Stimulated activated CD4-positive, alpha-beta T cell treated with anti-CD3 and anti-CD28 coated beads, Interleukin-4, amount 100 ng/mL, for 1 hour (primary cell): ENCODE measurements around the gene PSME1.

ENCODE experiments used
- DNase-seq: peaks from one replicate; pipeline ENCODE4 v3.0.0-alpha.2; 2020

PSME1 gene

DNA sequence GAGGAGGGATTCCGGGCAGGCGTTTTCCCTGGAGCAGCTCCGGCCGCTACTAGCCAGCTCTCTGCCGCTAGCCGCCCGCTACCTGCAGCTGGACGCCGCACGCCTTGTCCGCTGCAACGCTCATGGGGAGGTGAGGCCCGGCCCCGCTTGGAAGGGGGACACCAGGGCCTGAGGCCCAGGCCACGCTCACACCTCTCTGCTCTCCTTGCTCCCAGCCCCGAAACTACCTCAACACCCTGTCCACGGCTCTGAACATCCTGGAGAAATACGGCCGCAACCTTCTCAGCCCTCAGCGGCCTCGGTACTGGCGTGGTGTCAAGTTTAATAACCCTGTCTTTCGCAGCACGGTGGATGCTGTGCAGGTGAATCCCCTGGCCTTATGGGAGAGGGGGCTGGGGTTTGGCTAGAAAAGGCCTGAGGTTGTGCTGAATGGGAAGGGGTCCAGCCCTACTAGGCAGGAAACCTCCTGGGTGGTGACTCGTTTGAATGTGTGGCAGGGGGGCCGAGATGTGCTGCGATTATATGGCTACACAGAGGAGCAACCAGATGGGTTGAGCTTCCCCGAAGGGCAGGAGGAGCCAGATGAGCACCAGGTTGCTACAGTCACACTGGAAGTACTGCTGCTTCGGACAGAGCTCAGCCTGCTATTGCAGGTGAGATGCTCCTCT, 11.9 kb downstream of the PSME1 start:
- DNase-seq, result no peak

DNA sequence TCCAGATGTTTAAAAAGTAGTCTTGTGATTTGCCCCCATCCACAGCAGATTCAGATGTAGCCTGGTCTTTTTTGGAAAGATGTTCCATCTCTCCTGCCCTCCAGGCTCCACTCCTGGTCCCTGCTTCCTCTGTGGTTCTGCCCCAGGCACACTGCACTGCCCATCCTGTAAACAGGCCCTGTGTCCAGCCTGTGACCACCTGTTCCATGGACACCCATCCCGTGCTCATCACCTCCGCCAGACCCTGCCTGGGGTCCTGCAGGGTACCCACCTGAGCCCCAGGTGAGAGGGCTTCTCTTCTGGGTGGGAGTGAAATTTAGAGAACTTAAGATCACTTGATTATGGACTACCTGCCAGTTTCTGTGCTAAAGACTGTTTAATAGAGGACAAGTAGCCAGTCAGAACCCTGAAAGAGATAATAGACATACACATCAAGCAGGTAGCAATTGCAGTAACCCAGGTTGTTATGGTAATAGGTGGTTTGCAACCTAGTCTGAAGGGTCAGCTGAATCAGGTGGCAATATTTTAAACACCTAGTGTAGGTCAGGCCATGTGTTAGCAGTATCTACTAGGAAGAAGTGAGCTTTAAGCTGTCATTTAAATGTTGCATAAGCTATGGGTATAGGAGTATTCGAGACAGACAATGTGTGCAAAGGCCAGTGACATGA, 13.4 kb downstream of the PSME1 start:
- no peak for DNase-seq

DNA sequence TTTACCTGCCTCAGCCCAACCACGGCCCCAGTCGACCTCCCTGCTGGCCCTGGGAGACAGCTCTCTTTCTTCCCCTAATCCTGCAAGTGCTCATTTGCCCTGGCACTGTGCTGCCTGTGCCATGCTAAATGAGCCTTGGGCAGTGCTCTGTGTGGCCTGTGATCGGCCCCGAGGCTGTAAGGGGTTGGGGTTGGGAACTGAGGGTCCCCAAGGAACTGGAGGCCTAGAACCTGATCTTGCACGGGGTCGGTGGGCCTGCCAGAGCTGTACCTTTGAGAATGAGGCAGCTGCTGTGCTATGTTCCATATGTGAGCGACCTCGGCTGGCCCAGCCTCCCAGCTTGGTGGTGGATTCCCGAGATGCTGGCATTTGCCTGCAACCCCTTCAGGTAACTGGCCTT, 14.1 kb downstream of the PSME1 start:
- no peak for DNase-seq

DNA sequence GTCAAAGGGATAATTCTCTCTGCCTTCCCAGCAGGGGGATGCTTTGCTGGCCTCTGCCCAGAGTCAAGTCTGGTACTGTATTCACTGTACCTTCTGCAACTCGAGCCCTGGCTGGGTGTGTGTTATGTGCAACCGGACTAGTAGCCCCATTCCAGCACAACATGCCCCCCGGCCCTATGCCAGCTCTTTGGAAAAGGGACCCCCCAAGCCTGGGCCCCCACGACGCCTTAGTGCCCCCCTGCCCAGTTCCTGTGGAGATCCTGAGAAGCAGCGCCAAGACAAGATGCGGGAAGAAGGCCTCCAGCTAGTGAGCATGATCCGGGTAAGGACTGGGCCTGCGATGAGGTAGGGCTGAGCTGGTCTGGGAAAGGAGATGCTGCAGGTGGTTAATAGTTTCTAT, 14.6 kb downstream of the PSME1 start:
- no peak for DNase-seq

DNA sequence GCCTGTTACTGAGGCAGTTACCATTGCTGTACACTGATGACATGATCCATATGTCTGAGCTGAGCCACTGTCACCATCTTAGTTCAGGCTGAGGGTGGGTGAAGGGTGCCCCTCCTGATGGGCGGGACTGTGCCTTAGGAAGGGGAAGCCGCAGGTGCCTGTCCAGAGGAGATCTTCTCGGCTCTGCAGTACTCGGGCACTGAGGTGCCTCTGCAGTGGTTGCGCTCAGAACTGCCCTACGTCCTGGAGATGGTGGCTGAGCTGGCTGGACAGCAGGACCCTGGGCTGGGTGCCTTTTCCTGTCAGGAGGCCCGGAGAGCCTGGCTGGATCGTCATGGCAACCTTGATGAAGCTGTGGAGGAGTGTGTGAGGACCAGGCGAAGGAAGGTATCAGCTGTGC, 15.0 kb downstream of the PSME1 start:
- no peak for DNase-seq

DNA sequence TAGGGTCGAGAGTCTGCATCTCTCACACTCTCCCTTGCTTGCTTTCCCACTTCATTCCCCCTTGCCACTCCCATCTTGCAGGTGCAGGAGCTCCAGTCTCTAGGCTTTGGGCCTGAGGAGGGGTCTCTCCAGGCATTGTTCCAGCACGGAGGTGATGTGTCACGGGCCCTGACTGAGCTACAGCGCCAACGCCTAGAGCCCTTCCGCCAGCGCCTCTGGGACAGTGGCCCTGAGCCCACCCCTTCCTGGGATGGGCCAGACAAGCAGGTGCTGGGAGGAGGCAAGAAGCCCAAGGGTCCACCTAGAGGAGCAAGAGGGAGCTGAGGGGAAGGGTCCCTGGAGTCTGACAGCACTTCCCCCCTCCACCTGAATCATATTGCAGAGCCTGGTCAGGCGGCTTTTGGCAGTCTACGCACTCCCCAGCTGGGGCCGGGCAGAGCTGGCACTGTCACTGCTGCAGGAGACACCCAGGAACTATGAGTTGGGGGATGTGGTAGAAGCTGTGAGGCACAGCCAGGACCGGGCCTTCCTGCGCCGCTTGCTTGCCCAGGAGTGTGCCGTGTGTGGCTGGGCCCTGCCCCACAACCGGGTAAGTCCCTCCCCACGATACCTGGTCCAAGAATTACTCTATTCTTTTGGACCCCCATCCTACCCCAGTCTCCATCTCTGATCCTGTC, 15.5 kb downstream of the PSME1 start:
- DNase-seq, result no peak

DNA sequence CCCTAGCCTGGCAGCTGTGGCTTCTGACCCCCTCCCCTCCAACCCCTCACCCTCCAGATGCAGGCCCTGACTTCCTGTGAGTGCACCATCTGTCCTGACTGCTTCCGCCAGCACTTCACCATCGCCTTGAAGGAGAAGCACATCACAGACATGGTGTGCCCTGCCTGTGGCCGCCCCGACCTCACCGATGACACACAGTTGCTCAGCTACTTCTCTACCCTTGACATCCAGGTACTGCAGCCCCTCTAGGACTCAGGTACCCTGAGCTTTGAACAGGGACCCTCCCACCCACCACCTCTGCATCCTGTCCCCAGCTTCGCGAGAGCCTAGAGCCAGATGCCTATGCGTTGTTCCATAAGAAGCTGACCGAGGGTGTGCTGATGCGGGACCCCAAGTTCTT, 19.1 kb downstream of the PSME1 start:
- no peak for DNase-seq

DNA sequence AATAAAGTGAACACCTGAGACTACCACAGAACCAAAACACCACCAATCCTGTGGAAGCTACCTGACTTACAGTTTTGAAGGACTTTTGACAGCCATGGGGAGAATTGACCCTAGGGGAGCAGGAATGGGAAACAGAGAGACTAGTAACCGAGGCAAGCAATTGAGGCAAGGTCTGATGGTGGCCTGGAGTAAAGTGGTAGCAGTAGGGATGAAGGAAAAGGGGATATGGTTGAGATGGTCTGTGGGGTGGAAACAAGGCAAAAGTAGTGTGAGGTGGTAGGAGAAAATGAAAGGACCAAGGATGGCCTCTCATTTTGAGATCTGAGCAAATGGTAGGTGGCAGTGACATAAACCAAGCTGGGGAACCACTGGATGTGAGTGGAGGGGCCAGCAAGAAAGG, 20.8 kb downstream of the PSME1 start:
- no peak for DNase-seq

DNA sequence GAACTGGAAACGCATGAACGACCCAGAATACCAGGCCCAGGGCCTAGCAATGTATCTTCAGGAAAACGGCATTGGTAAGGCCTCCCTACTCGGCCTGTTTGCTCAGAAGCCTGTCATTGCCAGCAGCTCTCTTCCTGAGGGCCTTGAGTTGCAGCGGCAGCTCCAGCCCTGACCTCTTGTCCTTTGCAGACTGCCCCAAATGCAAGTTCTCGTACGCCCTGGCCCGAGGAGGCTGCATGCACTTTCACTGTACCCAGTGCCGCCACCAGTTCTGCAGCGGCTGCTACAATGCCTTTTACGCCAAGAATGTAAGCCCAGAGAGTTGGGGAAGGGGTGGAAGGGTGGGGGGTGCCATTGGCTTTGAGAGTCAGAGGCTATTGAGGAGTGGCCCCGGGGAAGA, 21.3 kb downstream of the PSME1 start:
- no peak for DNase-seq

DNA sequence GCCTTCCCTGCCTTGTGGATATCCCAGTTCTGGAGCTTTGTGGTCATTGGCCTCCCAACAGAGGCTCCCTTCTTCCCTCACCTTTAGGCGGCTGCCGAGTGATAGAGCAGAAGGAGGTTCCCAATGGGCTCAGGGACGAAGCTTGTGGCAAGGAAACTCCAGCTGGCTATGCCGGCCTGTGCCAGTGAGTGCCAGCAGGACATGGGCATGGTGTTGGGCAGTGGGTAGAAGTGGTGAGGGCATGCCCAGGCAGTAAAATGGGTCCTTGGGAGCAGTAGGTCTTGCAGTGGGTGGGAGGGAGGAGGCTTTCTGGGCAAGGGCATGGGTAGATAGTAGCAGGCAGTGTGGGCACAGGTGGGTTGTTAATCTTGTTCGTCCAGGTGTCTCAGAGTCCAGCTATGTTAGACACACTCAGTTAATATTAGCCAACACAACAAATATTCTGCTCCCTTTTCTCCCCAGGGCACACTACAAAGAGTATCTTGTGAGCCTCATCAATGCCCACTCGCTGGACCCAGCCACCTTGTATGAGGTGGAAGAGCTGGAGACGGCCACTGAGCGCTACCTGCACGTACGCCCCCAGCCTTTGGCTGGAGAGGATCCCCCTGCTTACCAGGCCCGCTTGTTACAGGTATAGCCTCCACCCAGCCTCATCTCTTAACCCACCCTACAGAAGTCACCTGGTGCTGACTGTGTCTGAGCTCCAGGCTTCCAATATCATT, 23.9 kb downstream of the PSME1 start:
- no peak for DNase-seq

DNA sequence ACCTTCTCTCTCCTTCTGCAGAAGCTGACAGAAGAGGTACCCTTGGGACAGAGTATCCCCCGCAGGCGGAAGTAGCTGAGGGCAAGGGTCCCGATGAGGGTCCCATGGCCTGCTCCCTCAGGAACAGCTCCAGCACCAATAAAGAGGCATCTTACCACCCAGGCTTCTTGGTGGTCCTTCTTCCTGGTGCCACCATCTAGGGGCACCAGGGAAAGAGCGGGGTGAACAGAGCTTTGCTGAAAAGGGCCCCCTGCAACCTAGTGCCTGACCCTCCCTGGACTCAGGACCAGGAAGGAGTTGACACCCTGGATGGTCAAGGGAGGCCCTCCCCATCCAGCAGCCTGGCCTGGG, 24.5 kb downstream of the PSME1 start:
- DNase-seq, result no peak

DNA sequence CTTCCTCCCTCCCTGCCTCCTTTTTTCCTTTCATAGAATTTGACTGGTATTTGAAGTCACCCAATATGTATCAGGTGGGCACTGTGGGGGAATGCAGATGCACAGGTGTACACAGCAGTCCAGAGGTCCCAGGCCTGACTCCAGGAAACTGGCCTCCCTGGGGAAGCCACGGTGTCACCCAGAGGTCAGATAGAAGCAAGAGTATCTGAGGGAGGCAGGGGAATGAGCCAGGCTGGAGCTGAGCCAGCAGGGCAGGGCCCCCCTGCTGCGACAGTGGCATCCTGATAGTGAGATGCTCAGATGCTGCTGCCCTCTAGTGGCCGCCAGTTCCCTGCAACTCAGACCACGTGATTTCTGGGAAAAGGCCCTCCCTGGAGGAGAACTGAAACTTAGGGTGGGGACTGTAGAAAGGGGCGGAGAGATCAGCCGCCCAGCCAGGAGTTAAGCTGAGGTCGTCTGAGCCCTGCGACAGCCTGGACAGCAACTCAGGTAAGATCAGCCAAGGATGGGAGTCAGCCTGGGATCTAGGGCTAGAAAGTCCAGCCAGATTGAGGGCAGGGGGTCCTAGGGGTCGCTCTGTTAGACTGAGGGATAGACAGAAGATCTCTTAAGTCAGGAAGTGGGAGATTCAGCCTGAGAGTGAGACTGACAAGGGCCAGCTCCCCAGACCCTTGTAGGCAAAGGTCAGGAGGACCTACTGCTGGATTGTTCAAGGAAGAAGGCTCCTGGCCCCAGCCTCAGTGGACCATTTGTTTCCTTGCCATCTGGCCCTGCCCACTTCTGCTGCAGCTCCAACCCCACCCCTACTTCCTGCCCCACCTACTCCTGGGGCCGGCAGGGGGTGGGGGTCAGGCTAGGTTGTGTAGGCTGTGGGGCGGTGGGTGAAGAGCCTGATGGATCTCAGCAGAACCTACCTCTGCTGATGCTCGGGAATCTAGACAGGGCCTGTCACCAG, 25.1 kb downstream of the PSME1 start, which contains the start of gene IRF9:
Gene IRF9, plus strand, starts transcription at position 416 of the 955 bp plus-strand sequence. CDS start 880 bp downstream, outside the sequence.
- DNase-seq, result peak; percentile 97

DNA sequence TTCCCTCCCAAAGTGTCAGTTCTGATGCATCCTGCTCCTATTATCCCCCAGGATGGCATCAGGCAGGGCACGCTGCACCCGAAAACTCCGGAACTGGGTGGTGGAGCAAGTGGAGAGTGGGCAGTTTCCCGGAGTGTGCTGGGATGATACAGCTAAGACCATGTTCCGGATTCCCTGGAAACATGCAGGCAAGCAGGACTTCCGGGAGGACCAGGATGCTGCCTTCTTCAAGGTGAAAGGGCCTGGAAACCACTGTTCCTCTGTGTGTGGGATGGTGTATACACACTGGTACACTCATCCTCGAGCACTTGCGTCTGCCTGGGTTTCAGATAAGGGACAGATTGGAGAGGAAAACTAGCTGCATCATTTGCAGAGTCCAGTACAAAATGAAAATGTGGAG, 26.1 kb downstream of the PSME1 start:
- peak; percentile 37 for DNase-seq

DNA sequence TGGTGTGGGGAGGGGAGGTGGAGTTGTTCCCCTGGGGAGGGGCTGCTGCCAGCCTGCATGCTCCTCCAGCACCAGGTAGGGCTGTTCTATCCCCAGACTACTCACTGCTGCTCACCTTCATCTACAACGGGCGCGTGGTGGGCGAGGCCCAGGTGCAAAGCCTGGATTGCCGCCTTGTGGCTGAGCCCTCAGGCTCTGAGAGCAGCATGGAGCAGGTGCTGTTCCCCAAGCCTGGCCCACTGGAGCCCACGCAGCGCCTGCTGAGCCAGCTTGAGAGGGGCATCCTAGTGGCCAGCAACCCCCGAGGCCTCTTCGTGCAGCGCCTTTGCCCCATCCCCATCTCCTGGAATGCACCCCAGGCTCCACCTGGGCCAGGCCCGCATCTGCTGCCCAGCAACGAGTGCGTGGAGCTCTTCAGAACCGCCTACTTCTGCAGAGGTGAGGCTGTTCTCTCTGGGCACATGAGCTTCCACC, 28.6 kb downstream of the PSME1 start:
- no peak for DNase-seq

DNA sequence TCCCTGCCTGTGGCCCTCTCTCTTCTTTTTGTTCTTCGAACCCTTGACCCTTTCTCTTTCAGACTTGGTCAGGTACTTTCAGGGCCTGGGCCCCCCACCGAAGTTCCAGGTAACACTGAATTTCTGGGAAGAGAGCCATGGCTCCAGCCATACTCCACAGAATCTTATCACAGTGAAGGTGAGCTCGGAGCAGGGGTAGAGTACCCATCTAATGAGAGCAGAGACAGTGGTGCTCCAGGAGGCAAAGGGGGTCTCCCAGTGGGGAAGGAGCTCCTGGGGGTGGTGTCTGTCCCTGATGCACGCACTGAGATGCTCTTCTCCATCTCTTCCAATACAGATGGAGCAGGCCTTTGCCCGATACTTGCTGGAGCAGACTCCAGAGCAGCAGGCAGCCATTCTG, 29.8 kb downstream of the PSME1 start:
- DNase-seq, result no peak

DNA sequence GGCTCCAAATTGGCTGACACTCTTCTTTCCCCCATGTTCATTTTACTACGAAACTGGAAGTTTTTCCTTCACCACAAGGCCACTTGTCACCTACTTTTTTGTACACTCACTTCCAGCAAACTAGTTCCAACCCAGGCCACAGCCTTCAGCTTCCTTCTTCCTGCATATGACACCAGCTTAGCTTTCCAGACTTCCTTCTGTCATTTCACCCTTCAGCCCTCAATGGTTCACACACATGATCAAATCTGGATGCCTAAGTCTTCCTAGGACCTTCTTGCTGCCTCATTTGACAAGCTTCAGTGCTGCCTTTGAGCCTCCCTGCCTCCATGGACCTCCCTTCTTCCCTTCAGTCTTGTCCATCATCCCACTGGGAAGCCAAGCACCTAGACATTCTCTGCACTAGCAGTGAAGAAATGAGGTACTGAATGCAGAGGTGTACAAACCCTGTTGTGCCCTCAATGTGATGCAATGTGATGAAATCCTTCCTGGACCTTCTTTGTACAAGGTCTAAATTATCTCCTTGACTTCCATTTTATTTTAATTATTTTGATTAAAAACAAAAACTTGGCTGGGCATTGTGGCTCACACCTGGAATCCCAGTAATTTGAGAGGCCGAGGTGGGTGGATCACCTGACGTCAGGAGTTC, 31.6 kb downstream of the PSME1 start:
- no peak for DNase-seq

DNA sequence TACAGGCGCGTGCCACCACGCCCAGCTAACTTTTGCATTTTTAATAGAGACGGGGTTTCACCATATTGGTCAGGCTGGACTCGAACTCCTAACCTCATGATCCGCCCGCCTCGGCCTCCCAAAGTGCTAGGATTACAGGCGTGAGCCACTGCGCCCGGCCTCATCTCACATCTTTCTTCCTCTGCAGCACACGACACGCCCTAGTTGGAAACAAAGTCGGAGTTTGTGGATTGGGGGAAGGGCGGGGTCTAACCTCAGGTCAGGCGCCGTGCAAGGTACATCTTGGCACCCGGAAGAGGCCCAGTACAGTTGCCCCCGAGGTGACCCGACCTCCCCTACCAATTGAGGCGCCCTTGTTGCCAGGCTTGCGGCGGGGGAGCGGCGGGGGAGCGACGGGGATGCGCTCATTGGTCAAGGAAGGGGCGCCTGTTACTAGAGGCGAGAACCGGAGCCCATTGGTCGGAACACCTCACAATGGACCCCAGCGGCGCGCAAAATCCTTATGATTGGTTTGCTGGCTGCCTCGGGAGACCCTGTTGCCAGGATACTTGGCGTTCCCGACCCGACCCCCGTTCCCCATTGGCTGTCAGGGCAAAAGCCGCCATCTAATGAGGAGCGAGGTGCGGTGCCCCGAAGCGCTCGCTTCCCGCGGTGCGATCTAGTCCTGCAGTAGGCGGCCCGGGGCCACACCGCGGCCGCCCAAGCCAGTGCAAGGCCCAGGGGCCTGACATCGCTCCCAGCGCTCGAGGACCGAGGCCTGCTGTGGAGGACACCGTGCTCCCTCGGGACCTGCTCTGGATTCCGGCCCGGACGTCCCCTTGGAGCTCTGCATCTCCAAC, 35.6 kb downstream of the PSME1 start, which contains the start of gene REC8:
Gene REC8, plus strand, starts transcription at position 659 of the 839 bp plus-strand sequence. CDS start 473 bp downstream, outside the sequence.
- DNase-seq, result peak; percentile 65

DNA sequence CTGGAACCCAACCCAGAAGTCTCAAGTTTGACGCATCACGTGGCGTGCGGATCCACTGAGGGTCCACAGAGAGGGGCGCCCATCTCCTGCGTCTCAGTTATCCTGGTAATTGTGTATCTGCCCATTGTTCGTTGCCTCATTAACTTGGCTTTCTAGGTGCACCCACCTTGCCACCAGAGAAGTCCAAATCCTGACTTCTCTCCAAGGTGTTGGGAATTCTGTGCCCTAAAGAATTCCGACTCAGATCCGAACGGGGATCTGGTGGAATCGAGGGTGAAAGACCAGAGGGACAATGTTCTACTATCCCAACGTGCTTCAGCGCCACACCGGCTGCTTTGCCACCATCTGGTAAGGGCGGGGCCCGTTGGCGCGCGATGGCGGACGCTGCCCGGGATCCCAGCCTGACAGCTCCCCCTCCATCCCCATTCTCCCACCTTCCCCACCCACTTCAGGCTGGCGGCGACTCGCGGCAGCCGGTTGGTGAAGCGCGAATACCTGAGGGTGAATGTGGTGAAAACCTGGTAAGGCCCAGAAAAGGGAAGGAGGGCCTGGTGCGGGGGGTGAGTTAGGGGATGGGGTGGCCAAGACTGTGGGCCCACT, 36.4 kb downstream of the PSME1 start:
- no peak for DNase-seq

DNA sequence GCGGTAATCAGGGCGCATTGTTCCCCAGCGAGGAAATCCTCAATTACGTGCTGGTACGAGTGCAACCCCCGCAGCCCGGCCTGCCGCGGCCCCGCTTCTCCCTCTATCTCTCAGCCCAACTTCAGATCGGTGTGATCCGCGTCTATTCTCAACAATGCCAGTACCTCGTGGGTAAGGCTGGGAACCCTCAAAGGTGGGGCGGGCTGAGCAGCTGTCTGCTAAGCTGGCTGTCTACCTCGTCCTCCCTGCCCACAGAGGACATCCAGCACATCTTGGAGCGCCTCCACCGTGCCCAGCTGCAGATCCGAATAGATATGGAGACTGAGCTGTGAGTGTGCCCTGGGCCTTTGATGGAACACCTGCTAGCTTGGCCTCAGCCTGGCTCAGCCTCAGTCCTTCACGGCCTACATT, 36.9 kb downstream of the PSME1 start:
- no peak for DNase-seq

DNA sequence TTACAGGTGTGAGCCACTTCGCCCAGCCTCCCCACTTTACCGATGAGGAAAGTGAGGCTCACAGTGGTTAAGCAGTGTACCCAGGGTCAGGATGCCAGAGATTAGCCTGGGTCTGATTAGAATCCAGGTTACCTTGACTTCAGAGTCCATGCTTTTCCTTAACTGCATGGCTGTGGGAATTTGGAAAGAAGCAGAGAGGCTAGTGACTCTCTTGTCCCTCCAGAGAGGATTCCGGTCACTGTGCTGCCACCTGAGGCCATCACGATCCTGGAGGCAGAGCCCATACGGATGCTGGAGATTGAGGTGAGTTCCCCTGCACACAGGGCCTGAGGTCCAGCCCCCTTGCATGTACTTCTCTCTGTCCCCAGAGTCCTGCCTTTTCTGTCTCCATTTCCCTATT, 40.6 kb downstream of the PSME1 start:
- no peak for DNase-seq
